Medulla oblongata (tissue), 1 donor: ENCODE results near the gene PIEZO2.

Source experiments
- DNase-seq: peaks from one replicate; pipeline ENCODE4 v3.0.0-alpha.2; 2015; ENCODE audit errors: extremely low spot score

Gene PIEZO2

DNA sequence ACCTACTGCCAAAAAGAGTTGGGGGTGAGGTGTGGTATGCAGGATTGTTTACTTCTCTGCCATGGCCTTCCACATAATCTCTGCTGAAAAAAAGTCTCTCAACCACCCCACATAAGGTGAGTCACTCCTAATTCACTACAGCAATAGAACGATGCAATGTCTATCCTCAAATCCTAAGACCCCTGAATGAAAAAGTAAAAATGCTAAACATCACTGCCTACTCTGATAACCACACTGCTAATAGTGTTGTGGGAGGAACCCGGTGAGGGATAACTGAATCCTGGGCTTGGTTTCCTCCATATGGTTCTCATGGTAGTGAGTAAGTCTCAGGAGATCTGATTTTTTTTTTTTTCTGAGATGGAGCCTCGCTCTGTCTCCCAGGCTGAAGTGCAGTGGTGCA lies 252.5 kb downstream of the PIEZO2 start:
- no peak for DNase-seq

GRCh38 chr18:10895976-10896375 lies 253.4 kb downstream of the PIEZO2 start:
- DNase-seq = no peak

DNA sequence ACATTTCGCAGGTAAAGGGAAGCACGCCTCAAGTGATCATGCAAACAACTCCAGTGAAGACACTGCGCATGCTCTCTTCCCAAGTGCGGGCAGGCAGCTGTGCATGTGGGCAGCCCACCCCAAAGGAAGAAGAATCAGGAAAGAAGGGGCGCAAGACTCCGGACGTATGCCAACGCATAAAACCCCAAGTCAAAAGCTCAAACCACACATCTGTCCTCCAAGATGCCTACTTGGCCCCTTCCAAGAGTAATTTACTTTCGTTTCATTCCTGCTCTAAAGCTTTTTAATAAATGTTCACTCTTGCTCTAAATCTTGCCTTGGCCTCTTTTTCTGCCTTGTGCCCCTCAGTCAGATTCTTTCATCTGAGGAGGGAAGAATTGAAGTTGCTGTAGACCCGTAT lies 254.9 kb downstream of the PIEZO2 start:
- no peak for DNase-seq

DNA sequence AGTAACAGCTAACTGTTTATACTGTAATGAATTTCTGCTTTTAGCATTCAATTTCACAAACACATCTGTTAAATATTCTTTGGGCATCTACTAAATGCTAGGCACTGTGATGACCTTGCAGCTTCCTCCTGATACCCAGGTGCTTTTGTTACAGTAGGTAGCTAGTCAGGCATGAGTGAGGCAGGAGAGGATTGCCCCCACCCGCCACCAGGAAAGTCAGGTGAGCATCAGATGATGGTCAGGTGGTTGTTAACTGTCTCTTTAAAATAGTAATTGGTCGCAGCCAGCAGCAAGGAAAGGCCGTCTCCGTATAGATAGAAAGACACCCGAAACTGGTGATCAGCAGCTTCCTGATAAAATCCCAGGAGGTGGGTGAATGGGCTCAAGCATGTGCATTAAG lies 255.6 kb downstream of the PIEZO2 start:
- DNase-seq = no peak

- no peak for DNase-seq
Measured at GRCh38 chr18:10893196-10893595, 256.2 kb downstream of the PIEZO2 start.

DNA sequence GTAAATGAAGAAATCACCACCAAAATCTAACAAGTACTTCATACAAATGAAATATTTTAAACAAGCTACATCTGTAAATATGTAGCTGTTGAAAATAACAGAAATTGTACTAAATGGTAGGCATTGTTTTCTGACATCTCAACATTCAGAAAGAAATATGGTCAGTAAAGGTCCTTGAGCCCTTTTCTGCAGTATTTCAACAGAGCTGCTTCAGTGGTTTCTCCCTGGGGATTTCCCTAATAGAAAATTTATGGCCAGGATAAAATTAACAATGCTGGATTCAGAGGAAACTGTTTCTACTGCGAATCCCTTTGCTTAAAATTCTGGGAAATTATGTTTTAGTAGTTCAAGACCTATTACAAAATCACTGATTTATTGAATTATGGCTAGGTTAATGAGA lies 256.6 kb downstream of the PIEZO2 start:
- no peak for DNase-seq

GRCh38 chr18:10890022-10890421 lies 259.3 kb downstream of the PIEZO2 start:
- no peak for DNase-seq

DNA sequence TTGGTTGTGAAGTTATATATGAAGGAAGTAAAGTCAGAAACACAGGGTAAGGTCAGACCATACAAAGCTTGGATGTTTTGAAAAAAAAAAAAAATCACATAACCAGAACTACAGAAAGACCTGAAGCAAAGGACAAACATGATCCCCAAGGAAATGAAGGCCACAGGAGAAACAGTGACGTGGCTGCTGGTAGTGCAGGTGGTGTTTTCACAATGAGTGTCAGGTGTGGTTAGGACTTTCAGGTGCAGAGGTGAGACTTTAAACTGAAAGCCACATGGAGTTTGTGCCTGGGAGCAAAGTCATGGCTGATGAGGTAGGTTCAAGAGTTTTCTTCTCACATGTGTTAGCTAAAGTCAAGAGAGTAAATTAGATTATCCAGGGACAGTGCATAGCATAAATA lies 270.7 kb downstream of the PIEZO2 start:
- no peak for DNase-seq

GRCh38 chr18:10877987-10878386 lies 271.4 kb downstream of the PIEZO2 start:
- DNase-seq = no peak

GRCh38 chr18:10875811-10876210 lies 273.6 kb downstream of the PIEZO2 start:
- peak; percentile 10 for DNase-seq

DNA sequence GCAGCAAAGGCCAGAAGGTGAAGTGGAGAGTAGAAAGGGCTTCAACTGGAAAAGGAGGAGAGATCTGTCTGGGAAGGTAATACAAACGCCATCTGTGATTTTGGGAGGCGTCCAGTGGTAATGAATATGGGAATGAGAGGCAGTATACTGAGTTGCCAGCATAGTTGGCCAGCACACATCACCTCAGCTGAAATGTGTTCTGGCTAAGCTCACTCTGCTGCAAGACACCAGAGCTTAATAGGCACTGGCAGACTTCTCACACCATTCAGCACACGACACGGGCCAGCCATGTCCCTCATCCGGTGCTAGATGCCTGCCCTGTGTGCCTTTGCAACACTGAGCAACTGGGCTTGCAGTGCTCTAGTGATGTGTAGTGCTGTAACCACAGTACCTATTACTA lies 277.1 kb downstream of the PIEZO2 start:
- DNase-seq = no peak

DNA sequence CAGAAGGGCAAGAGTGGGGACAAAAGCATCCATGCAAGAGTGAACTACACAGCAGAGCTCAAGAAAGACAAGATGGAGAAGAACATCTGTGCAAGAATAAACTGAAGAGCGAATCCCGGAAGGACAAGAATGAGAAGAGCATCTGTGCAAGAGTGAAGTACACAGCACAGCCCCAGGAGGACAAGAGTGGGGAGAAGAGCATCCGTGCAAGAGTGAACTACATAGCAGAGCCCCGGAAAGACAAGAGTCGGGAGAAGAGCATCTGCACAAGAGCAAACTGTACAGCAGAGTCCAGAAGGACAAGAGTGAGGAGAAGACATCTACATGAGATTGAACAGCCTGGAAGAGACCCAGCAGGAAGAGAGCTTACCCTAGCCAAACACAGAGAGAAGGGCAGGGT lies 284.6 kb downstream of the PIEZO2 start:
- no peak for DNase-seq

- DNase-seq = no peak
Measured at GRCh38 chr18:10863026-10863425, 286.3 kb downstream of the PIEZO2 start.

- no peak for DNase-seq
Measured at GRCh38 chr18:10860928-10861327, 288.4 kb downstream of the PIEZO2 start.

- no peak for DNase-seq
Measured at GRCh38 chr18:10860382-10860781, 289.0 kb downstream of the PIEZO2 start.

GRCh38 chr18:10858477-10858876 lies 290.9 kb downstream of the PIEZO2 start:
- DNase-seq = no peak

DNA sequence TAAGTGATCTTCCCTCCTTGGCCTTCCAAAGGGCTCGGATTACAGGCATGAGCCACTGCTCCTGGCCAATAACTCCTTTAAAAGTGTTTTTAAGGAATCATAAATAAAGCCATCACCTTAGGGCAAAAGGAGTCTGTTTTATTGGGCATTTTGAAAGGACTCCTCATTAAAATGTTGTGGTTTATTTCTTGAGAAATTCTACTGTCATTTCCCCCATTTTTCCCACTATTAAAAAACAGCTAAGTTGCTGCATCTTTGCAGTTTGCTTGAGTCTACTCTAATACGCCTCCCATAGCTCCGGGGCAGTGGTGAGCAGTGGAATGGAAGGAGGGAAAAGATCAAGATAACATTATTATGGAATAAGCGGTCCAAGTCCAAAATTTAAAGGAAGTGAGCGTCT lies 293.2 kb downstream of the PIEZO2 start:
- no peak for DNase-seq

- DNase-seq = no peak
Measured at GRCh38 chr18:10852385-10853303, 296.7 kb downstream of the PIEZO2 start.

DNA sequence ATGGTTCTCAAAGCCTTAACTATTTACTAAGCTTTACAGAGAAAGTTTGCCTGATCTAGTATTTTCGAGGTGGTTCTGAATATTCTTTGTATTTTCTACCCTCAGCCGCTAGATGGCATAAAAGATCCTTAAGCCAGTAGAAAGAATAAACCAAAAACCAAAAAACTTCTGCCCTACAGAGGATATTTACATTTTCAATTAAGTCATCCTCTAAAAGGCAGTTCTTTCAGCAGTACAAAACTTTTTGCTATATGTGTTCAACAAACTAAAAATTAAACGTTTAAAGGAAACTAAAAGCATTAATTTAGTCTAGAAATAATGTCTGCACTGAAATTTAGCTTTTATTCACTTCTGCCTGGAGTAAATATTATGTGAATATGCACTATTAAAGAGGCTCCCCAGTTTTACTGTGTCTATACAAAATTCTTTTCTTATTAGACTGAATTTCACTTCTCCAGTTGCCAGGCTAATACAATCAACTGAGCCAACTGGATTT lies 297.5 kb downstream of the PIEZO2 start:
- DNase-seq = peak; percentile 82

GRCh38 chr18:10850840-10851239 lies 298.5 kb downstream of the PIEZO2 start:
- DNase-seq = no peak

- DNase-seq = no peak
Measured at GRCh38 chr18:10850216-10850615, 299.2 kb downstream of the PIEZO2 start.

DNA sequence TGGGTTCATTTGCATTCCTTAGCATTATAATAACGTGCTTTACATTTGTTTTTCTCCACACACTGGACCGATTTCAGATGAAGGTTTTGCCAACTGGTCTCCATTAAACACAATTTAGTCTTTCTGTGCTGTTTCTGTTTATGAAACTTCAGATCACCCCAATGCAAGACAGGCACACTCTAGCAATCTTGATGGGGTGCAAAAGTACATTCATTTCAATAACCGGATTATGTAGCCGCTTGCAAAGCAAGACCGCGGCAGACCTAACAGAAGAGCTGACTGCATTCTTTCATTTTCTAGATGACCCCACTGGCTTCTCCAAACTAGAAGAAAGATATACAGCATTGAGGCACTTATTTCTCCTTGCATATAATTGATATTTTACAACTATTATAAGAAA lies 301.5 kb downstream of the PIEZO2 start:
- no peak for DNase-seq

GRCh38 chr18:10847408-10847790 lies 302.0 kb downstream of the PIEZO2 start:
- DNase-seq = no peak
